ENCODE measurements around the gene TBL1XR1. TPM values are rescaled to one million over a fixed set of nuclear protein-coding genes. Genes with fewer than 3 reads are reported as not detected.
A peak's percentile ranks its signal among the peaks of the same experiment; 100 is the strongest.
"Not testable (repeated sequence)": the region's sequence is repeated elsewhere in the genome, so short reads cannot be mapped to it uniquely, and the experiment has no call there.

The TBL1XR1 gene
- total RNA-seq, 1 donor from 2014 or later = 90.8 TPM

DNA sequence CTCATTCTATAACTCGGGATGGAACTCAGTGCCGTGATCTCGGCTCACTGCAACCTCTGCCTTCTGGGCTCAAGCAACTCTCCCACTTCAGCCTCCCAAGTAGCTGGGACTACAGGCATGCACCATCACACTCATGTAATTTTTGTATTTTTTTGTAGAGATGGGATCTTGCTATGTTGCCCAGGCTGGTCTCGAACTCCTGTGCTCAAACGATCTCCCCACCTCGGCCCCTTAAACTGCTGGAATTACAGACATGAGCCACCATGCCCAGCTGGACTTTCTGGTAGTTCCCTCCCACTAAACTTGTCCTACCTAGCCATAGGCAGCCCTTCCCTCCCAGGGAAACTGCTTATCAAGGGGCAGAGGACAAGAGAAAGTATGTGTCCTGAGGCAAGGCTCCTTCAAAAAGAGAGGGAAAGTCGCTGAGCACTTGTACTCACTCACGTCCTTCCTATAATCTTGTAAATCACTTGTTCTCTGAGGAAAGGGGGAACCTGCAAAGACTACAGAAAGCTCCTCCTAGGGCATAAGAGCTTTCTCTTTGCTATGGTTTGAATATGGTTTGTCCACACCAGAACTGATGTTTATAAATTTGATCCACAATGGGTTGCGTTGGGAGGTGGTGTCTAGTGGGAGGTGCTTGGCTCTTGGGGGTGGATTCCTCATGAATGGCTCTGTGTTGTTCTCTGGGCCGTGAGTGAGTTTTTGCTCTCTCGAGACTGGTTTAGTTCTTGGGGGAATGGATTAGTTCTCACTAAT lies 13.6 kb upstream of the TBL1XR1 start:
- DNase-seq (no peak), ATAC-seq (ENCODE audit: poor library complexity) (no peak)
- intact Hi-C loops (cut with DNase I) = no loop called here

GRCh38 chr3:177209509-177209908 lies 12.2 kb upstream of the TBL1XR1 start:
- DNase-seq (no peak), ATAC-seq (ENCODE audit: poor library complexity) (no peak)
- intact Hi-C loops (cut with DNase I) = loop anchor here (10.0 kb wide), 1 partner anchor 55 kb away; no protein-coding TSS in a partner anchor

GRCh38 chr3:177208781-177209180 lies 11.5 kb upstream of the TBL1XR1 start:
- no peak for ATAC-seq (ENCODE audit: poor library complexity)
- intact Hi-C loops (cut with DNase I) = loop anchor here (10.0 kb wide), 1 partner anchor 56 kb away; no protein-coding TSS in a partner anchor
- no peak for DNase-seq

GRCh38 chr3:177208223-177208622 lies 10.9 kb upstream of the TBL1XR1 start:
- DNase-seq (no peak), ATAC-seq (ENCODE audit: poor library complexity) (no peak)
- intact Hi-C loops (cut with DNase I) = loop anchor here (10.0 kb wide), 1 partner anchor 57 kb away; no protein-coding TSS in a partner anchor

- no peak for ATAC-seq (ENCODE audit: poor library complexity)
- intact Hi-C loops (cut with DNase I) = loop anchor here (10.0 kb wide), 1 partner anchor 58 kb away; no protein-coding TSS in a partner anchor
- DNase-seq = no peak
Measured at GRCh38 chr3:177206936-177207335, 9.7 kb upstream of the TBL1XR1 start.

DNA sequence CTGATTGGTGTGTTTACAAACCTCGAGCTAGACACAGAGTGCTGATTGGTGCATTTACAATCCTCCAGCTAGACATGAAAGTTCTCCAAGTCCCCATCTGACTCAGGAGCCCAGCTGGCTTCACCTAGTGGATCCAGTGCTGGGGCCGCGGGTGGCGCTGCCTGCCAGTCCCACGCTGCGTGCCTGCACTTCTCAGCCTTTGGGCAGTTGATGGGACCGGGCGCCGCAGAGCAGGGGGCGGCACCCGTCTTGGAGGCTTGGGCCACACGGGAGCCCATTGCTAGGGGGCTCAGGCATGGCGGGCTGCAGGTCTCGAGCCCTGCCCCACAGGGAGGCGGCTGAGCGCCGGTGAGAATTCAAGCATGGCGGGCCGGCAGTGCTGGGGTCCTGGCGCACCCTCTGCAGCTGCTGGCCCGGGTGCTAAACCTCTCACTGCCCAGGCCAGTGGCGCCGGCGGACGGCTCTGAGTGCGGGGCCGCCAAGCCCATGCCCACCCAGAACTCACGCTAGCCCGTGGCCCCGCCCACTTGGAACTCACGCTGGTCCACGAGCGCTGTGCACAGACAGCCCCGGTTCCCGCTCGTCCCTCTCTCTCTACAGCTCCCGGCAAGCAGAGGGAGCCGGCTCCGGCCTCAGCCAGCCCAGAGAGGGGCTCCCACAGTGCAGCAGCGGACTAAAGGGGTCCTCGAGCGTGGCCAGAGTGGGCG lies 6.6 kb upstream of the TBL1XR1 start:
- DNase-seq (no peak), ATAC-seq (ENCODE audit: poor library complexity) (no peak)
- intact Hi-C loops (cut with DNase I) = loop anchor here (10.0 kb wide), 1 partner anchor 61 kb away; no protein-coding TSS in a partner anchor

DNA sequence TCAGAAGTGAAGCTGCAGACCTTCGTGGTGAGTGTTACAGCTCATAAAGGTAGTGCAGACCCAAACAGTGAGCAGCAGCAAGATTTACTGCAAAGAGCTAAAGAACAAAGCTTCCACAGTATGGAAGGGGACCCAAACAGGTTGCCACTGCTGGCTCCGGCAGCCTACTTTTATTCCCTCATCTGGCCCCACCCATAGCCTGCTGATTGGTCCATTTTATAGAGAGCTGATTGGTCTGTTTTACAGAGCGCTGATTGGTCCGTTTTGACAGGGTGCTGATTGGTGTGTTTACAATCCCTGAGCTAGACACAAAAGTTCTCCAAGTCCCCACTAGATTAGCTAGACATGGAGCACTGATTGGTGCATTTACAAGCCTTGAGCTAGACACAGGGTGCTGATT lies 5.7 kb upstream of the TBL1XR1 start:
- intact Hi-C loops (cut with DNase I) = loop anchor here (10.0 kb wide), 1 partner anchor 62 kb away; no protein-coding TSS in a partner anchor
- not testable (repeated sequence) for DNase-seq; ATAC-seq (ENCODE audit: poor library complexity)

- intact Hi-C loops (cut with DNase I) = loop anchor here (10.0 kb wide), 1 partner anchor 63 kb away; no protein-coding TSS in a partner anchor
- ATAC-seq (ENCODE audit: poor library complexity) (no peak), DNase-seq (no peak)
Measured at GRCh38 chr3:177201700-177202397, 4.6 kb upstream of the TBL1XR1 start.

- ATAC-seq (ENCODE audit: poor library complexity) = no peak
Measured at GRCh38 chr3:177199206-177199760, 2.0 kb upstream of the TBL1XR1 start.

DNA sequence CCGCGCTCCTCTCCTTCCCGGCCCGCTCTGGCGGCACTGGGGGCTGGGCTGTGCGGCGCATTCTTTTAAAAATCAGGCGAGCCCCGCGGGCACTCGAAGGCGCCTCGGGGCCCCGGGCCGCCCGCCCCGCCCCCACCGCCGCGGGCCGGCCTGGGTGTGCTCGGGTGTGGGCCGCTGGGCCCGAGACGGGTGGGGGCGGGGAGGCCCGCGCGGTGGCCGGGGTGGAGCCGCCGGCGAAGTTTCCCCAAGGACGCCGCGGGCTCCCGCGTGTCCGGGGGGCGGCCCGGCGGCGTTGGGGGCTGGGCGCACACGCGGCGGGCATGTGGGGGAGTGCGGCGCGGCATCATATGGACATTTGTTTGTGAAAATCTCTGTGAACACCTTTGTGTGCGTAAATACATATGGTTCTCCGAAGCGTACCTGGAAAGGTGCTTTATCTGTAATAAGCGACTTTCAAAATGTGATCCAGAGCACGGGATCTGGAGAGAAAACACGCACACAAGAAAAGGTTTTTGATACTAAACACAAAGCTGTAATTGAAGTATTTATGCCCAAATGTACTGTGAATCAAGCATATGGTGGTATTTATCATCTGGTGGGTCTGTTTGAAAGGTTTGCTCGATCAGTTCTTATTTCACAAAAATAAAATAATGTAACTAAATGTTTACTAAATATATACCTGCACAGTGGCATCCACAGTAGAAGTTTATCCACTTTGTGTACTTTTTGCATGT lies 612 bp upstream of the TBL1XR1 start:
- ATAC-seq (ENCODE audit: poor library complexity) = peak; percentile 72
- no peak for DNase-seq
- intact Hi-C loops (cut with DNase I) = loop anchor here (2.0 kb wide), 1 partner anchor 161 kb away; no protein-coding TSS in a partner anchor

More at GRCh38 chr3:177199206-177199760, 2.0 kb upstream of the TBL1XR1 start:
- intact Hi-C loops (cut with DNase I) = no loop called here
- no peak for DNase-seq

DNA sequence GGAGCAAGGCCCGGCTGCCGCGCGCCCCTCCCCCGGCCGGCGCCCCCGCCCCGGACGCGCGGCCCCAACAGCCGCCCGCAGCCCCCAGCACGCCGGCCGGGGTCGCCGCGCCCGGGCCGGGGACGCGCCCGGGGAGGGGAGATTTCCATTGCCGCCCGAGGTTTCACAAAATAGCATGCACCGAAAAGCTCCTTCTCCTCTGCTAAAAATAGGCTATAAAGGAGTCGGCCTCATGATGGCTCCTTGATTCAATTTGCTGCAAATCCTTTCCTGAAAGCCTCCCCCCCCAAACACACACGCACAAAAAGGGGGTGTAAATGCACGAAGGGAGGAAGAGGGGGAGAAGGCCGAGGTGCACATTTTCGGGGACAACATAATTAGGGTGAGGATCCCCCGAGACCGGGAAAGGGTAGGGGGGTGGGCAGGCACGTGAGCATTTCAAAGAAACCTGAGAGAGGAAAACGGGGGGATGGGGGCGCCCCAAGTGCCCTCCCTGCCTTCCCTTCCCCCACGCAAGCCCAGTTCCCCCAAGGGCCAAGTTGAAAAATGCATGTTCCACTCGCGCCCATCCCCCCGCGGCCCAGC lies 734 bp downstream of the TBL1XR1 start:
- ATAC-seq (ENCODE audit: poor library complexity) (peak; percentile 2), DNase-seq (no peak)
- intact Hi-C loops (cut with DNase I) = loop anchor here (2.0 kb wide), 1 partner anchor 162 kb away; no protein-coding TSS in a partner anchor

GRCh38 chr3:177196008-177196455 lies 1.2 kb downstream of the TBL1XR1 start:
- DNase-seq (no peak), ATAC-seq (ENCODE audit: poor library complexity) (no peak)

GRCh38 chr3:177195242-177195991 lies 1.9 kb downstream of the TBL1XR1 start:
- intact Hi-C loops (cut with DNase I) = no loop called here
- DNase-seq = no peak
- ATAC-seq (ENCODE audit: poor library complexity) = no peak

More at GRCh38 chr3:177196008-177196455, 1.2 kb downstream of the TBL1XR1 start:
- intact Hi-C loops (cut with DNase I) = loop anchor here (2.0 kb wide), 1 partner anchor 163 kb away; no protein-coding TSS in a partner anchor

GRCh38 chr3:177194299-177194698 lies 3.0 kb downstream of the TBL1XR1 start:
- intact Hi-C loops (cut with DNase I) = loop anchor here (5.0 kb wide), 1 partner anchor 137 kb away; no protein-coding TSS in a partner anchor
- ATAC-seq (ENCODE audit: poor library complexity) (no peak), DNase-seq (no peak)

- intact Hi-C loops (cut with DNase I) = loop anchor here (5.0 kb wide), 1 partner anchor 136 kb away; no protein-coding TSS in a partner anchor
- ATAC-seq (ENCODE audit: poor library complexity) (no peak), DNase-seq (no peak)
Measured at GRCh38 chr3:177193688-177194268, 3.5 kb downstream of the TBL1XR1 start.

DNA sequence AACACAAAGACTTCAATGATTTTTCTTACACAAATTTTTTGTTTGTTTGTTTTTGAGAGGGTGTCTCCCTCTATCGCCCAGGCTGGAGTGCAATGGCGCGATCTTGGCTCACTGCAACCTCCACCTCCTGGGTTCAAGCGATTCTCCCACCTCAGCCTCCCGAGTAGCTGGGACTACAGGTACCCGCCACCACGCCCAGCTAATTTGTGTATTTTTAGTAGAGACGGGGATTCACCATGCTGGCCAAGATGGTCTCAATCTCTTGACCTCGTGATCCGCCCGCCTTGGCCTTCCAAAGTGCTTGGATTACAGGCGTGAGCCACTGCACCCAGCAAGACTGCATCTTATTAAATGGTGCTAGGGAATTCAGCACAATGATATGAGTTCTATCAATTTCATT lies 4.0 kb downstream of the TBL1XR1 start:
- intact Hi-C loops (cut with DNase I) = loop anchor here (5.0 kb wide), 1 partner anchor 136 kb away; no protein-coding TSS in a partner anchor
- not testable (repeated sequence) for DNase-seq; ATAC-seq (ENCODE audit: poor library complexity)
